AG04450 (cell line): Measurements from ENCODE around the gene CPNE5. TPM values are rescaled to one million over a fixed set of nuclear protein-coding genes. Genes with fewer than 3 reads are reported as not detected.

Experiments used
- CTCF ChIA-PET: fragments of 300-600, 350-600 bp; formaldehyde crosslinking; extraction: SDS; loops from one replicate; lab custom pipeline; 2022; ENCODE audit warnings: antibody characterized with exemption, inconsistent platforms; lab: Charles Lee
- POLR2A ChIA-PET: fragments of 350-600 bp; formaldehyde crosslinking; extraction: SDS; loops from one replicate; lab custom pipeline; 2021; ENCODE audit warnings: antibody characterized with exemption, inconsistent platforms; lab: Yijun Ruan, JAX
- DNase-seq: peaks from one replicate; pipeline ENCODE4 v3.0.0-alpha.2; 2011; ENCODE audit warnings: low read depth, low spot score
- H3K27ac ChIP-seq: one replicate; pipeline ENCODE4 v1.5.1; 2012; ENCODE audit warnings: low read depth, low read length, control low read depth
- H3K27me3 ChIP-seq: one replicate; pipeline ENCODE4 v1.6.0; 2012; ENCODE audit warnings: low read length; ENCODE audit not compliant: control insufficient read depth, insufficient read depth
- H3K4me3 ChIP-seq: 2 replicates; pipeline ENCODE4 v1.5.1; 2011; ENCODE audit warnings: mild to moderate bottlenecking, low read depth, low read length, control low read depth
- H3K9me3 ChIP-seq: 2 replicates; pipeline ENCODE4 v1.5.1; 2012; ENCODE audit warnings: low read length; ENCODE audit not compliant: control insufficient read depth, insufficient read depth
- CTCF ChIP-seq: IDR thresholded peaks from 2 replicates; pipeline ENCODE4 v1.5.1; 2011; ENCODE audit warnings: low read depth, low read length, control low read depth, inconsistent platforms
- polyA plus RNA-seq: library from polyadenylated mRNA; depleted of rRNA; stranded (reverse); fragments of >200 nt; gene quantifications from 2 replicates; pipeline ENCODE4 v1.2.3, GENCODE V29; 2011

Gene CPNE5
- polyA plus RNA-seq, 1 experiment, result 0.10 TPM

- no peak overlapping the region for H3K4me3 ChIP-seq
- no peak overlapping the region for H3K27ac ChIP-seq
- CTCF ChIA-PET, result interaction anchor here (1.6 to 1.8 kb wide), 2 partner anchors 8 to 79 kb away, joined by 5 to 10 read pairs; no protein-coding TSS in a partner anchor
- no peak for DNase-seq
- no peaks in the 10 kb centered on the region; the same call in 1 of the 2 replicates for H3K9me3 ChIP-seq
- TF ChIP-seq CTCF, result no peak
- POLR2A ChIA-PET, result no interaction called here
- H3K27me3 ChIP-seq, result no peaks in the 10 kb centered on the region
Observed at GRCh38 chr6:36844232-36845170, 5.3 kb upstream of the CPNE5 start.

- H3K9me3 ChIP-seq, result no peaks in the 10 kb centered on the region; the same call in 1 of the 2 replicates
- H3K4me3 ChIP-seq, result no peak overlapping the region
- CTCF ChIA-PET, result interaction anchor here (1.6 to 1.8 kb wide), 2 partner anchors 9 to 77 kb away, joined by 5 to 10 read pairs; no protein-coding TSS in a partner anchor
- no peak for DNase-seq
- no peak for TF ChIP-seq CTCF
- H3K27ac ChIP-seq, result no peak overlapping the region
- H3K27me3 ChIP-seq, result peaks cover 11% of the 10 kb centered on the region
- POLR2A ChIA-PET, result no interaction called here
Observed at GRCh38 chr6:36843170-36843569, 3.9 kb upstream of the CPNE5 start.

- no peak for DNase-seq
- POLR2A ChIA-PET, result no interaction called here
- H3K4me3 ChIP-seq, result no peak overlapping the region
- H3K27ac ChIP-seq, result no peak overlapping the region
- peaks cover 21% of the 10 kb centered on the region for H3K27me3 ChIP-seq
- TF ChIP-seq CTCF, result no peak
- CTCF ChIA-PET, result no interaction called here
- H3K9me3 ChIP-seq, result no peaks in the 10 kb centered on the region; the same call in 1 of the 2 replicates
Observed at GRCh38 chr6:36841756-36842155, 2.5 kb upstream of the CPNE5 start.

- no peak overlapping the region for H3K27ac ChIP-seq
- H3K9me3 ChIP-seq, result no peaks in the 10 kb centered on the region; the same call in 1 of the 2 replicates
- H3K27me3 ChIP-seq, result peaks cover 27% of the 10 kb centered on the region
- ChIA-PET POLR2A (interaction anchor here (0.6 to 1.0 kb wide), 2 partner anchors 12 to 20 kb away, joined by 4 read pairs; no protein-coding TSS in a partner anchor), CTCF (no interaction called here)
- H3K4me3 ChIP-seq, result peak overlapping the region; percentile 60
- DNase-seq, result no peak
- no peak for TF ChIP-seq CTCF
Observed at GRCh38 chr6:36840432-36841403, 1.5 kb upstream of the CPNE5 start.
